Fibroblast of lung (primary cell): ENCODE data around the gene GLMN.

ENCODE experiments used
- EZH2 ChIP-seq: IDR thresholded peaks from 2 replicates; pipeline ENCODE4 v1.5.1; 2012; ENCODE audit warnings: low read length, control low read depth, mild to moderate bottlenecking; ENCODE audit errors: missing control alignments
- TF ChIP-seq, protein P1 (sequence below), 2 donors: IDR thresholded peaks in 1 of 2; conservative IDR thresholded peaks in 1 of 2; 1 replicate in 1 of 2; 2 replicates in 1 of 2; pipeline ENCODE4 v1.5.1; 2011 to 2012; ENCODE audit warnings: low read length in 2 of 2, control low read depth in 1 of 2, inconsistent platforms in 1 of 2, low read depth in 1 of 2, mild to moderate bottlenecking in 1 of 2

- TF ChIP-seq, protein P1, sequence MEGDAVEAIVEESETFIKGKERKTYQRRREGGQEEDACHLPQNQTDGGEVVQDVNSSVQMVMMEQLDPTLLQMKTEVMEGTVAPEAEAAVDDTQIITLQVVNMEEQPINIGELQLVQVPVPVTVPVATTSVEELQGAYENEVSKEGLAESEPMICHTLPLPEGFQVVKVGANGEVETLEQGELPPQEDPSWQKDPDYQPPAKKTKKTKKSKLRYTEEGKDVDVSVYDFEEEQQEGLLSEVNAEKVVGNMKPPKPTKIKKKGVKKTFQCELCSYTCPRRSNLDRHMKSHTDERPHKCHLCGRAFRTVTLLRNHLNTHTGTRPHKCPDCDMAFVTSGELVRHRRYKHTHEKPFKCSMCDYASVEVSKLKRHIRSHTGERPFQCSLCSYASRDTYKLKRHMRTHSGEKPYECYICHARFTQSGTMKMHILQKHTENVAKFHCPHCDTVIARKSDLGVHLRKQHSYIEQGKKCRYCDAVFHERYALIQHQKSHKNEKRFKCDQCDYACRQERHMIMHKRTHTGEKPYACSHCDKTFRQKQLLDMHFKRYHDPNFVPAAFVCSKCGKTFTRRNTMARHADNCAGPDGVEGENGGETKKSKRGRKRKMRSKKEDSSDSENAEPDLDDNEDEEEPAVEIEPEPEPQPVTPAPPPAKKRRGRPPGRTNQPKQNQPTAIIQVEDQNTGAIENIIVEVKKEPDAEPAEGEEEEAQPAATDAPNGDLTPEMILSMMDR (conservative IDR thresholded peaks at IDR 0.05 in 1 of 2, IDR thresholded peaks at IDR 0.05 in 1 of 2; ENCODE audit: low read depth in 1 of 2, low read length in 2 of 2), result no peak
- no peak for TF ChIP-seq EZH2
These were observed 95.7 kb downstream of the GLMN start for GRCh38 chr1:92203105-92203504.
